GM21576 (cell line): ENCODE results near the gene PITHD1.
A peak's percentile ranks its signal among the peaks of the same experiment; 100 is the strongest.
"Not testable (repeated sequence)": the region's sequence is repeated elsewhere in the genome, so short reads cannot be mapped to it uniquely, and the experiment has no call there.

Experiments
- ATAC-seq: cut with Tn5 transposase; IDR thresholded peaks from one replicate; pipeline ENCODE4 v1.9.1; 2021; ENCODE audit warnings: mild to moderate bottlenecking, moderate library complexity; ENCODE audit not compliant: unreplicated experiment

PITHD1 gene

DNA sequence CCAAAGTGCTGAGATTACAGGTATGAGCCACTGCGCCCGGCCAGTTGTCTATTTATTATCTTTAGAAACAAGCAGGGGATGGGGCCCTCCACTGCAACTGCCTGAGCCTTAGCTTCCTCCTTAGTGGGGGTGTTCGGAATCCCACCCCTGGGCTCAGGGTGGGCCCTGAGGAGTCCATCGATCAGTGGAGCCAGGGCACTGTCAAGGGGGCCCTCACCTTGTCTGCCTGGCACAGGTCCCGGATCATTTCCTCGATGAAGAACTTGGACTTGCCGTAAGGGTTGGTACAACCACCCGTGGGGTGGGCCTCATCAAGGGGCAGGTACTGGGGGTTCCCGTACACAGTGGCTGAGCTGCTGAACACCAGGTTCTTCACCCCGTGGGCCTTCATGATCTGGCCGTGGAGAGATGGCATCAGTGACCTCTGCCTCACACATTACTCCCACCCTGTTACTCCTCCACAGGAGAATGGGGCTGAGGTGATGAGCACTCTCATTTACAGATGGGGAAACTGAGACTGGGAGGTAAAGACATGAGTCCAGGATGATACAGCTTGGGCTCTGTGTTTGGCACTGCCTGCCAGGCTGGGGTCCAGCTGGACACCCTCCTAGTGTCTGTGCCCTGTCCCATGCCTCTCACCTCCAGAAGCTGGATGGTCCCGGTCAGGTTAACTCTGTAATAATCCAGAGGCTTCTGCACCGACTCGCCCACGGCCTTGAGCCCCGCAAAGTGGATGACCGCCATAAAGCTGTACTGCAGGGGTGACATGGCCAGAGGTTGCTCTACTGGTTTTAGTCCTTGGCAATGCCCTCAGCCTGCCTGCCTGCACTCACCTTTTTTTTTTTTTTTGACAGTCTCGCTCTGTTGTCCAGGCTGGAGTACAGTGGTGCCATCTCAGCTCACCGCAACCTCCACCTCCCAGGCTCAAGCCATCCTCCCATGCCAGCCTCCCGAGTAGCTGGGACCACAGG, 19.5 kb downstream of the PITHD1 start:
- ATAC-seq, result no peak

DNA sequence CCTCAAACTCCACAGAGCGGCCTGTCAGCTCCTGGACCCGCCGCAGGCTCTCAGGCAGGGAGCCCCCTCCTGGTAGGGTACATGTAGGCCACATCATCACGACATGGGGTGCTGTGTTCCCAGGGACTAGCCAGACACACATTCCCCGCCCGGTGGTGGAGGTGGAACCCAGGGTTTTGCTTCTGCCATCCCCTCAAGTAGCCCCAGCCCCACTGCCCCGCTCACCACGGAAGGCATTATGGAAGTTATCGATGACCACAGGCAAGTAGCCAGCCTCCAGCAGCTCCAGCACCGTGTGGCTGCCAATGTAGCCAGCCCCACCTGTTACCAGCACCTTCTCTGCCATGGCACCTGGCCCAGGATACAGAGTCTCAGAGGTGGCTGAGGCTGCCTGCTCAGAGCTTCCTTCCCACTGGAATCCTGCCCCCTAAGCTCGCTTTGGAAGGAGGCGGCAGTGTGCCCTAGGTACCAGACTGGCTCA, 20.5 kb downstream of the PITHD1 start:
- ATAC-seq, result no peak

DNA sequence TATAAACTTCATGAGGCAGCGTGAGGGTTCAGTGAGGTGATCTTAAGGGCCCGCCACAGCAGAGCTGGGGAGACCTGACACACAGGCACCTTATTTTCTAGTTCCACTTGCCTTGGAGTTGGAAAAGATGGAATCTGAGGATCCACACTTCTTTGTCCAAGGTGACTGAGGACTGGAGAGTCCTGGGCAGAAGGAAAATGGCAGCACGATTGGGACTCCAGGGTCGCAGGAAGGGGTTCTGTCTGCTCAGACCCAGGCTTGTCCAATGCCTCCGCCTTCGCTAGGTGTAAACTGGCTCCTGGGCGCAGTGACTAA, 21.0 kb downstream of the PITHD1 start:
- ATAC-seq, result no peak

DNA sequence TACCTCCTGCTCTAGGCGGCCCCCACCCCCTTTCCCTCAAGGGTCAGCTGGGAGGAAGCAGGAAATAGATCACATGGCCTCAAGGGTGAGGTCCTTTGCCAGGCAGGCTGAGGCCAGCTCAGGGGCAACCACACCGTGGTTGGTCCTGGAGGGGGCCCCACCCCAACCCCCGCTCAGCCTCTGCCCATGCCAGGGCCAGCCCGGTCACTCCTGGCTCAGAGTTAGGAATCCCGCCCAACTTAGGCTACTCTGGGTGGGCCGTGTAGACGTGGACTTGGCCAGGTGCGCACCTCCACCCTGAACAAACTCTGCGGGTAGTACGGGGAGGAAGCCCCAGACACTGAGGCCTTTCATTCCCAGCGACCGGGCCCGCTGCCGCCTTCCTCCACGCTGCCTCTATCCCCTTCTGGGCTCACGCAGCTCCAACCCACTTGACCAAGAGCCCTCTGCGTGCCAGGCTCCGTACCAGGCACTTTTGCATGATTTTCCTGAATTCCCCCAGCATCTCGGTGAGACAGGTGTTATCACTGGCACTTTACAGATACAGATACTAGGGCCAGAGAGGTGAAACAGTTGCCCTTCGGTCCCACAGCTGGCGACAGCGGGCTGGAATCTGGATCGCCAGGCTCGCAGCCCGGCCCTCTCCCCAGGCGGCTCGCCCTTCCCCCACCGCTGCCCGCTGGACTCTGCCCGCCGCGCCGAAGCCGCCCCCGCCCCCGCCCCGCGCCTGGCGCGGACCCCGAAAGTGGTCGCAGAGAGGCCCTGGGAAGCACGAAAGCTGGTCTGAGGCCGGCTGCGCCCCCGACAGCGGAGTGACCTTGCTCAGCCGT, 21.6 kb downstream of the PITHD1 start:
- ATAC-seq, result peak; percentile 11

DNA sequence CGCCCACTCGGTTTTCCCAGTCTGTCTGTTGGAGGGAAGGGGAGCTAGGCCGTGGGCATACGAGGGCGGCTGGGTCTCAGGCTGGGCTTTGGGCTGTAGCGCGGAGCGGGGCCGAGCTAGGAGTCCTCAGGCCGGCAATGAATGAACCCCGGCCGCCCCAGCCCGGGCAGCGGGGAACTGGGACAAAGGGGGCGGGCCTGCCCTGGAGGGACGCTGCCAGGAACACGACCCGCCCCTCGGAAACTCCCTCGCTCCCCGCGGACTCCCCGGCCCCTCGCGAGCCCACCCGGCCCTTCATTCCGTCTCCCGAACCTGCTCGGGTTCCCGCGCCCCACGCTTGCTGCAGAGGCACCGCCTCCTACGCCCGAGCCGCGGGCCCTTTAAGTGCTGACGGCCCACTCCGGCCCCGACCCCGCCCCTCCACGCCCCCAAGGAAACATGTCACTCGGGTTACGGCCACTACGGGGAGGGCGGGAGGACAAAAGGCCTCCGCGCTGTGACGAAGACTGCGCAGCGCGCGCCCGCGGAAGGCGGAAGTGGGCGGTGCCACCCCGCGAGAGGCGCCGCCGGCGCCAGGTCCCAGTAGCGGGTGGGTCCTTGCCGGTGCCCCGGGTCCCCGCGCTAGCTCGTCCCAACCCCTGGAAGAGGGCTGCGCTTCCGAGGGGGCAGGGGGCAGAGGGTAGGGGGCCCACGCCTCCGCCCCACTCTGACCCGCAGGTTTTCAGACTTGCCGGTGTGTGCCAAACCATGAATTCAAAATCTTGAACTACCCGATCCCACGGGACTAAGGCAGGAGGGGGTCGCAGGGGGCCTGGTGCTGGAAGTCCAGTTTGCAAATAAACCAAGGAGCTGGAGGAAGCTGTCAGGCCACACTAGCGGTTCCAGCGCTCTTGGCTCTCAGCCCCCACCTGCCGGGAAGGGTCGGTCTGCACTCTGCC, 22.5 kb downstream of the PITHD1 start, which contains the start of gene GALE:
TSS of gene GALE (minus strand) at position 355 of the 938 bp plus-strand sequence. CDS start 1,747 bp downstream, outside the sequence.
- ATAC-seq, result peak; percentile 69

DNA sequence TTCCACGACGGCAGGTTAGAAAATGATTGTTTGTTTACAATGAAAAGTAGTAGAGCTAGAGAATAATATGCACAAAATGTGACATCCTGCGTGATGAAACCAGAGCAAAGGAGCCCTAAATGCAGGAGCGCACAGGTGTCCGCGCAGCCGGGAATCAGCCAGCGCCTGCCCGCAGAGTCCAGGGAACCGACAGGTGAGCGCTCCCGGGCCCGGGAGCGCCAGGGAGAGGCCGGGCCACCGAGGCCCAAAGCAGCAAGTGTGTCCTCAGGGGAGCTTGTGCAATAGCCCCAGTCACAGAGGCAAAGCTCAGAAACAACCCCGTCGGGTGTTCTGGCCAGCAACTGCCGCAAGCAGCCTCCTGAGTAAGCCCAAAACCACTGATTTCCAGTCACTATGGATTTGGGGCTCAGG, 23.1 kb downstream of the PITHD1 start:
- no peak for ATAC-seq

DNA sequence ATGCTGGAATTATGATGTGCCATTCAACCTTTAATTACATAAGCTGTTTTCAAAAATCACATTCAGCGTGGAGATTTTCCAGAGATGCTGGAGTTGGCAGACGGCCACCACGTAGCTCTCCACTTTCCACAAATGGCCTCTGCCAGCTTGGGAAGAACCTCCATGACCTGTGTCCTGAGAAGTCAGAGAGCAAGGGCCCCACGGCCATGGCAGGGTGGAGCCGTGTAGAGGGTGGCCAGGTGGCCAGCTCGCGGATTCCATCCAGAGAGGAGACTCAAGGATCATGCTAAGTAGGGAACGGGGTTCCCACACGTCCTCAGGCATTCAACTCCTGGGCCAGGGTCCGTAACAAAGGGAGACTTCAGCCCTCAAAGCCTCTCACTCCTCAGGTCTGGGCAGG, 23.7 kb downstream of the PITHD1 start:
- ATAC-seq, result no peak

DNA sequence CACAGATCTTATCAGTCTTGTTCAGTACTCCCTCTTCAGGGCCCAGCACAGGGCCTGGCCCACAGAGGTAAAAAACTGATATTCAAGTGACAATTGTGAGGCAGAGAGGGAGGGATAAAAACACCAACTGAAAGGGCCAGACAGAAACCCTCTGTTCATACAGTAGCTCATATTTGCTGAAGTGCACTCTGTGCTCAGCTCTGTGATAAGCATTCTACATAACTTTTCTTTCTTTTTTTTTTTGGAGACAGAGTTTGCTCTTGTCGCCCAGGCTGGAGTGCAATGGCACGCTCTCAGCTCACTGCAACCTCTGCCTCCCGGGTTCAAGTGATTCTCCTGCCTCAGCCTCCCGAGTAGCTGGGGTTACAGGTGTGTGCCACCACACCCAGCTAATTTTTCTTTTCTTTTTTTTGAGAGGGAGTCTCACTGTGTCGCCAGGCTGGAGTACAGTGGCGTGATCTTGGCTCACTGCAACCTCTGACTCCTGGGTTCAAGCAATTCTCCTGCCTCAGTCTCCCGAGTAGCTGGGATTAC, 24.7 kb downstream of the PITHD1 start:
- not testable (repeated sequence) for ATAC-seq

DNA sequence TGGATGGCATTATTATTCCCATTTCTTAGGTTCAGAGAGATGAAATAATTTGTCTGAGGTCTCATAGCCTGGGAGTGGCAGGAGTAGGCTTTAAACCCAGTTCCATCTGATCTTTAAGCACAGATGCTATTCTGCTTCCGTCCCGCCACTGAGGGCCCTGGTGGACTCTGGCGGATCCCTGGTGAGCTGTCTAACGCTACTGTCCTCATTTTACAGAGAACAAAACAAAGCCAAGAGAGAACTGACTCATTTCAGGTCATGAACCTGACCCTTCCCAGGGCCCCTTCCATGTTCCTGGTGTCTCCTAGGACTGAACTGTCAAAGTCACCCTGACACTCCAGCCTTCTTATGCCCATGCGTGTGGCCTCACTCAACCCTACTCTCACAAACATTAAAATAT, 25.5 kb downstream of the PITHD1 start:
- ATAC-seq, result no peak

DNA sequence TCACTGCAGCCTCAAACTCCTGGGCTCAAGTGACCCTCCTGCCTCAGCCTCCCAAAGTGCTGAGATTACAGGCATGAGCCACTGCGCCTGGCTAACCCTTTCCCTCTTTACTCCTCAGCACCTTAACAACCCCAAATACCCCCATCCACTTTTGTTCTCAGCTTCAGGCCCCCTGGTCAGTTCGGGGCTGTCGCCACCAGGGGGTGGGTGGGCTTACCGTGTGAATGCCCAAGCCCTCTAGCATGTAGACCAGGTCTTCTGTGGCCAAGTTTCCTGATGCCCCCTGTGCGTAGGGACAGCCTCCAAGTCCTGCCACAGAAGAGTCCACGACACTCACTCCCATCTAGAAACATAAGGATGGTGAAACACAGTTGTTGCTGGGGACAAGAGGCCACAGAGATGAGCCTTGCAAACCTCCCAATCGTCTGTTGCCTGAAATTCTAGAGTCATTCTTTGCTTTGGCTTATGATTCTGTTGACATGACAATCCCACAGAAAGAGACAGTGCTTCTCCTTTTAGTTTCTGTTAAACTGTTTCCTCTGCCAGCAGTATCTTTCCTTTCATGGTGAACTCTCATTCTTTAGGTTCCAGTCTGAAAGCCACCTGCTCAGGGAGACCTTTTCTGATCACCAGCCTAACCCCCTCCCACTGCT, 26.1 kb downstream of the PITHD1 start:
- no peak for ATAC-seq

DNA sequence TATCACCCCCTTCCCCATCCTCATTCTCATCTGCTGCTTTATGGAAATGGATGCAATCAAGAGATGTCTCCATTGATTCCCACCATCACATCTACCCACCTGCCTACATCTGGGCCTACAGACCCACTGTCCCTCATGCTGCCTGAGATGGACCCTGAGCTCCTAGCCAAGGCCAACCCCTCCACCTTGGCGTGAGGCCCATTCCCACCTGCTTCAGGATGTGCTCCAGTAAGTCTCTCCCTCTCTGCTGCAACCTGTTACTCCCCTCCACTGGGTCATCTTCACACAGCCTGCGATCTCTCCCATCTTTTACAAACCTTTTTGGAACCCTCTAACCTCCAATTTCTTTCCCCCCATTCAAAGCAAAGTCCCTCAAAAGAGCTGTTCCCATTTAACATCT, 26.8 kb downstream of the PITHD1 start:
- no peak for ATAC-seq

DNA sequence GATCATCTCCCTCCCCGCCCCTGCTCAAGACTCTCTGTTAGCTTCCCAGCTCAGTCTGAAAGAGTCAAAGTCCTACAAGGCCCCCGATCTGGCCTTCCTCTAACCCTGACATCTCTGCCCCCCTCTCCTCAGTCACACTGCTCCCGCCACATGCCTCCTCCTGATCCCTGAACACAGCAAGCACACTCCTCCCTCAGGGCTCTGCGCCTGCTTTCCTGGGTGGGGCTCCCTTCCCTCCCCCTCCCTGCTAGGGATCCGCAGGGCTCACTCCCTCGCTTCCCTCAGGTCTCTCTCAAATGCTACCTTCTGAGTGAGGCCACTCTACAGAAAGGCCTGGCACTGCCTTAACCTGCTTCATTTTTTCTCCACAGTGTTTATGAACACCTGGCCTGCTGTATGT, 28.1 kb downstream of the PITHD1 start:
- no peak for ATAC-seq

DNA sequence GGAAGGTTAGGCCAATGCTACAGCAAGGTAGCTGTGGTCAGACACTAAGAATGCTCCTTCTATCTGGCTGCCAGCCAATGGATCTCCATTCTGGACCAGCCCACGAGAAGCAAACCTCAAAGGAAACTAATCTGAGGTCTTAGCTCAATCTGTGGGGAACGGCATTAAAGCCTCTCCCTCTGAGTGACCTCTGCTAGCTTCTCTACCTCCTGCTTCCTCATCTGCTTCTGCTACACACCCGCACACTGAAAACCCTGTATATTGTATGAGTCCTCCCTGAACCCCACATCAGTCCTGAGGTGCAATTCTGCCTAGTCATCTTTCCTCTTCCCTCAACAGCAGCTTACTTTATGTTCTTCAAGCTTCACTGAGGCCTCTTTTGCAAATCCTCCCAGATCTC, 29.2 kb downstream of the PITHD1 start:
- ATAC-seq, result no peak

DNA sequence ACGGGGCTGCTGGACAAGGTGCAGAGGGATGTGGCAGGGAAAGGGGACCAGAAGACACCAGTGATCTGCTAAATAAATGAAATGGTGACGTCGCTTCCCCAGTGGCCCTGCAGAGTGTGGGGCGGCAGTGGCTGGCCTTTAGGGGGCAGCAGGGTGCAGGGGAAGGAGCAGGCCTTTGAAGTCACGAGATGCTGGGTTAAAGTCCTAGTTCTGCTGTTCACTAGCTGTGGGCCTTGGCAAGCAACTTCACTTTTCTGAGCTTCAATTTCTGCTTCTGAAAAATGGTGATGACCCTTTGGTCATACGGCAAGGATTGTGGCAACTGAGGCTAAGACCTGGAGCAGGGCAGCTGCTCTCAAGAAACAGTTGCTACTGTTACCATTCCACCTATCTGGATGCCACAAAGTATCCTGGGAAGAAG, 31.5 kb downstream of the PITHD1 start:
- ATAC-seq, result no peak

DNA sequence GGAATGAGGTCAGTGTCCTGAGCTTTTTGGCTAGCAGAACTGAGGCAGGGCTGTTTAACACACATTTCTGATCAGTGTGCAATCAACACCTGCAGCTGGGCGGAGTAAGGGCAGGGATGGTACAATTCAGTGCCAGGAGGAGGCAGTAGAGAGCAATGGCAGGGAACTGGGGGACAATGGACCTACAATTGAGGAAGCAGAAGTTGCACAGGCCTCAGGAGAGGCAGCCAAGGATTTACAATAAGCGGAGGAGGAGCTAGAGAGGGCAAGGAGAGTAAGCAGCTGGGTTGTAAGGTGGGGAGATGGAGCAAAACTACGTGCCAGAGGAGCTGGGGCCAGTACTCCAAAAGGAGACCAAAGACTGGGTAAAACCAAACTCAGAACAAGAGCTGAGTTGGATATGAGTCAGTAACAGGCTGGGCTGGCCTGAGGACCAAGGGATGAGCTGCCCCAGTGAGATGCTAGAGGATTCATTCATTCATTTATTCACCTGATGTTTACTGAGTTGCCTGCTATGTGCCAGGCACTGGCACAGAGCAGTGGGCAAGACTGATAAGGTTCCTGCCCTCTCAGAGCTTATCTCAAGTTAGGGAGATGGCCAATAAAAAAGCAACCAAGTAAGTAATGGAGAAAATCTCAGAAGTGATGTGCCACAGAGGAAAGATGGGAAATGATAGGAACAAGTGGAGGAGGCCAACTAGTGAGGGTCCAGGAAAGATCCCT, 32.8 kb downstream of the PITHD1 start:
- ATAC-seq, result peak; percentile 54

DNA sequence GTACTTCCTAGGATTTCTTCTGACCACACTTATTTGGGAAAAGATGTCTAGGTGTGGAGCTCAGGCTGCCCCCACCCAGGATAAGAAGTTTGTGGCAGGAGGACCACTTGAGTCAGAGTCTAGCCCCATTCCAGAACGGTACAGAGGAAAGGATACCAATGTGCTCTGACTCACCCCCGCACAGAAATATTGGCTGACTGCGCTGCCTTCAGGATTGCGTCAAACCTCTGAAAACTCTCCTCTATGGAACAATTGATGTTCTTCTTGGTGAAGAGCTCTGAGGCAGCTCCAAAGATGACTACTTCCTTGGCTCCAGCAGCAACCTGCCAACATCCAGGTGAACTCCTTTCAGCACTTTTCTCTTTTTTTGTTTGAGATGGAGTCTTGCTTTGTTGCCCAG, 35.8 kb downstream of the PITHD1 start:
- ATAC-seq, result no peak

DNA sequence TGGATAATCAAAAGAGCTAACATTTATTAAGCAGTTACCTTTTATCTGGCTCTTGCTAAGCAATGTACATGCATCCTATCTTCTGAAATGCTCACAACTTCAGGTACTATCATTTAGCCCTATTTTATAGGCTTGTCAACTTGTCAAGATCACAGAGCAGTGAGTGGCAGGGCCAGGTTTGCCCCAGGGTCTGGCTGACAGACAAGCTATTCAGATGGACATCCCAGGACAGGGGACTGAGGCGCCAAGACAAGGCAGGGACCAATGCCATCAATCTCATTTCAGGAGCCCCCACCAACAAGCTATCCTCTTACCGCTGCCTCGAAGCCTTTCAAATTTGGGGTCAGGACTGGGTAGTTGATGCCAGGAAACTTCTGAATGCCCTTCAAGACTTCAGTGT, 38.1 kb downstream of the PITHD1 start:
- ATAC-seq, result no peak

DNA sequence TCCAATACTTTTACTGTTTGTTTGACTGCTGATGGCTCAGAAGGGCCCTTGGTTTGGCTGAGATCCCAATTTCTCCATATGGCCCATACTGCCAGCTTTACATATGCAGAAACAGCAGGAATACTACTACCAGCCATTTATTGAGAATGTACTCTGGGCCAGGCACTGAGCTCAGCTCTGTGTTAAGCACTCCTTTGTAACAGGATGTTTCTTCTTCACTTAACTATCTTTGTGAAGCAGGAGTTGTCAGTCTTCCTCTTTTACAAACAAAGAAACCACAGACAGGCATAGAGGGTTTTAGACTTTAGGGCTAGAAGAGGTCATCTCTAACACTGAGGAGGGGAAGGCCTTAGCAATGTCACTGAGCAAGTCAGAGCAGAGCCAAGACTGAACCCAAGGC, 38.7 kb downstream of the PITHD1 start:
- ATAC-seq, result no peak

DNA sequence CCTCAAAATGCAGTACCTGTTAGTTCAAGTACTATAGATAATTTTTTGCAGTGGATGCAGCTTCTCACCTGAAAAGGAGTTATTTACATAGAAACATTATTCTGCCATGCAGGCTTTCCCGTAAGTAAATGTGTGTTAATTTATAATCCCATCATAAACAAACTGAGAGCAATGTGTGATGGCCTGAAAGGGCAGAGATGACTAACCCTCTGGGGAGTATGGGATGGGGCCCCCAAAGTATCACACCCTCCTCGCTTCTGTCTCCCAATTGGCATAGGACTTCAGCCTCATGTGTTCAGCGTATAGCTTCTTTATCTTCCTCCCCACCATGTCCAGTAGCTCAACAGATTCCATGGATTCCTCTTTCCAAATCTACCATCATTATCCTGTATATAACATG, 39.4 kb downstream of the PITHD1 start:
- ATAC-seq, result no peak
